ENCODE data around the gene NEK4. TPM values are rescaled to one million over a fixed set of nuclear protein-coding genes. Genes with fewer than 3 reads are reported as not detected.

NEK4 gene
- total and polyA plus RNA-seq, 2 of the 13 experiments (the other 11 are each of a cell fraction or from before 2014, with no cell fraction given), result 16.5 to 38.0 TPM

DNA sequence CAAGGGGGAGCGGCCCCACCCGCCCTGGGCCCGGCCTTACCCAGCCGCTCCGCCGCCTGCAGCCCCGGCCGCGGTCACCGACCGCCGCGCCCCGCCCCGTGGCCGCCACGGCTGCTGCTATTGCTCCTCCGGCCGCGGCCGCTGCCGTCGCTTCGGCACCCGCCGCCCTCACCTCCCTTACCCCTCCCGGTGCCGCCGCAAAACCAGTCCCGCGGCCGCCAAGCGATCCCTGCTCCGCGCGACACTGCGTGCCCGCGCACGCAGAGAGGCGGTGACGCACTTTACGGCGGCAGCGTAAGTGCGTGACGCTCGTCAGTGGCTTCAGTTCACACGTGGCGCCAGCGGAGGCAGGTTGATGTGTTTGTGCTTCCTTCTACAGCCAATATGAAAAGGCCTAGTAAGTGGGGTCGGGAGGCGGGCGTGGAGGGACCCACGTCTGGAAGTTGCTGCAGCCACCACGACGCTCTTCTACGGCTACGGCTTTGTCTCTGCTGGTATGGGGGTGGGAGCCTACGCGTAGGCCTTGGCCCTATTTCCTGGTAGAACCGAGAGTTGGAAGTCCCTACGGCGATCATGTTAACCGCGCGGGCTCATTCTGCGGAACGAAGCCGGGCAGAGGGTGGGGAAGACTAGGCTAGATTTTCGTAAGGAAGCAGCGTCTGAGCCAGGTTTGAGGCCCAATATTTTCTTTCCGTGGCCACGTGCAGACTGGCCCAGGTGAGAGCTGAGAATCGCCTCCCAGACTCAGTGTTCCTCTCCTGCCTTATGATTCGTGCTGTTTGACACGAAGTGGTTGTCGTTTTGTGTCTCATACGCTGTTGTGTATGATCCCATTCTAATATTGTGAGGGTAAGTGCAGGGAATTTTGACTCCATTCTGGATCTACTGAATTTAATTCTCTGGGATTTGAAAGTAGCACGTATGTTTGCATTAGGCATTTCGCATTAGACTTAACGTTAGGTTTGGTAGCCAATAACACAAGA, 84.7 kb downstream of the NEK4 start, which contains the start of the genes GNL3 and PBRM1 (continued):
- TF ChIP-seq, protein P1, sequence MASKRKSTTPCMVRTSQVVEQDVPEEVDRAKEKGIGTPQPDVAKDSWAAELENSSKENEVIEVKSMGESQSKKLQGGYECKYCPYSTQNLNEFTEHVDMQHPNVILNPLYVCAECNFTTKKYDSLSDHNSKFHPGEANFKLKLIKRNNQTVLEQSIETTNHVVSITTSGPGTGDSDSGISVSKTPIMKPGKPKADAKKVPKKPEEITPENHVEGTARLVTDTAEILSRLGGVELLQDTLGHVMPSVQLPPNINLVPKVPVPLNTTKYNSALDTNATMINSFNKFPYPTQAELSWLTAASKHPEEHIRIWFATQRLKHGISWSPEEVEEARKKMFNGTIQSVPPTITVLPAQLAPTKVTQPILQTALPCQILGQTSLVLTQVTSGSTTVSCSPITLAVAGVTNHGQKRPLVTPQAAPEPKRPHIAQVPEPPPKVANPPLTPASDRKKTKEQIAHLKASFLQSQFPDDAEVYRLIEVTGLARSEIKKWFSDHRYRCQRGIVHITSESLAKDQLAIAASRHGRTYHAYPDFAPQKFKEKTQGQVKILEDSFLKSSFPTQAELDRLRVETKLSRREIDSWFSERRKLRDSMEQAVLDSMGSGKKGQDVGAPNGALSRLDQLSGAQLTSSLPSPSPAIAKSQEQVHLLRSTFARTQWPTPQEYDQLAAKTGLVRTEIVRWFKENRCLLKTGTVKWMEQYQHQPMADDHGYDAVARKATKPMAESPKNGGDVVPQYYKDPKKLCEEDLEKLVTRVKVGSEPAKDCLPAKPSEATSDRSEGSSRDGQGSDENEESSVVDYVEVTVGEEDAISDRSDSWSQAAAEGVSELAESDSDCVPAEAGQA (IDR thresholded peaks at IDR 0.05; ENCODE audit: low read depth), result peak; percentile 74; the same call in 1 of the 2 replicates
- TF ChIP-seq, protein P1 (CRISPR knock-in tag; IDR thresholded peaks at IDR 0.05; ENCODE audit: borderline replicate concordance), result no peak
- TF ChIP-seq ZNF263 (CRISPR knock-in tag; IDR thresholded peaks at IDR 0.05), result peak; percentile 61
- TF ChIP-seq POLR2G (IDR thresholded peaks at IDR 0.05; ENCODE audit: low read depth, low read length), result peak; percentile 98
- TF ChIP-seq HDAC2 (CRISPR knock-in tag; IDR thresholded peaks at IDR 0.05), result peak; percentile 73; the same call in 1 of the 2 replicates
- peak; percentile 91 for TF ChIP-seq TOPORS (CRISPR knock-in tag; IDR thresholded peaks at IDR 0.05)
- peak; percentile 96 for TF ChIP-seq BORCS8-MEF2B (CRISPR knock-in tag; IDR thresholded peaks at IDR 0.05)
- TF ChIP-seq SRSF1 (optimal IDR thresholded peaks at IDR 0.05; ENCODE audit: low read depth, low read length), result no peak
- TF ChIP-seq MED8 (CRISPR knock-in tag; IDR thresholded peaks at IDR 0.05; ENCODE audit: insufficient replicate concordance), result peak; percentile 86
- no peak for TF ChIP-seq ZNF691 (CRISPR knock-in tag; IDR thresholded peaks at IDR 0.05; ENCODE audit: borderline replicate concordance, low read depth)
- peak; percentile 95 for TF ChIP-seq ZNF781 (CRISPR knock-in tag; IDR thresholded peaks at IDR 0.05; ENCODE audit: borderline replicate concordance, not compliant biosample characterization)
- no peak; the same call in 1 of the 2 replicates for TF ChIP-seq ZBTB42 (CRISPR knock-in tag; IDR thresholded peaks at IDR 0.05)
- TF ChIP-seq, protein P2, sequence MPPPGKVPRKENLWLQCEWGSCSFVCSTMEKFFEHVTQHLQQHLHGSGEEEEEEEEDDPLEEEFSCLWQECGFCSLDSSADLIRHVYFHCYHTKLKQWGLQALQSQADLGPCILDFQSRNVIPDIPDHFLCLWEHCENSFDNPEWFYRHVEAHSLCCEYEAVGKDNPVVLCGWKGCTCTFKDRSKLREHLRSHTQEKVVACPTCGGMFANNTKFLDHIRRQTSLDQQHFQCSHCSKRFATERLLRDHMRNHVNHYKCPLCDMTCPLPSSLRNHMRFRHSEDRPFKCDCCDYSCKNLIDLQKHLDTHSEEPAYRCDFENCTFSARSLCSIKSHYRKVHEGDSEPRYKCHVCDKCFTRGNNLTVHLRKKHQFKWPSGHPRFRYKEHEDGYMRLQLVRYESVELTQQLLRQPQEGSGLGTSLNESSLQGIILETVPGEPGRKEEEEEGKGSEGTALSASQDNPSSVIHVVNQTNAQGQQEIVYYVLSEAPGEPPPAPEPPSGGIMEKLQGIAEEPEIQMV (CRISPR knock-in tag; IDR thresholded peaks at IDR 0.05; ENCODE audit: low read depth), result peak; percentile 83; the same call in 1 of the 2 replicates
- TF ChIP-seq GMEB2 (CRISPR knock-in tag; IDR thresholded peaks at IDR 0.05; ENCODE audit: low read depth), result peak; percentile 100
- peak; percentile 97 for TF ChIP-seq KDM5B (CRISPR knock-in tag; IDR thresholded peaks at IDR 0.05; ENCODE audit: borderline replicate concordance)
- TF ChIP-seq FIP1L1 (IDR thresholded peaks at IDR 0.05; ENCODE audit: borderline replicate concordance, insufficient read depth, low read depth, low read length), result no peak
- TF ChIP-seq ZNF432 (CRISPR knock-in tag; IDR thresholded peaks at IDR 0.05; ENCODE audit: borderline replicate concordance), result no peak
- TF ChIP-seq ZNF317 (CRISPR knock-in tag; IDR thresholded peaks at IDR 0.05), result peak; percentile 87

All from HepG2 (cell line).